ENCODE measurements around the gene DHX58. TPM values are rescaled to one million over a fixed set of nuclear protein-coding genes. Genes with fewer than 3 reads are reported as not detected.
A peak's percentile ranks its signal among the peaks of the same experiment; 100 is the strongest.
"Not testable (repeated sequence)": the region's sequence is repeated elsewhere in the genome, so short reads cannot be mapped to it uniquely, and the experiment has no call there.

DHX58 gene
- total RNA-seq = 10 to 100 TPM; 39.6 to 40.2 TPM

GRCh38 chr17:42112552-42113176, at the start of gene DHX58:
Gene DHX58, minus strand, starts transcription at chr17:42112714. Its CDS starts 822 bp downstream, at chr17:42111892.
- Mint-ChIP-seq H3K27ac (peak within 1 kb of the TSS; percentile 86 to 95), H3K36me3 (peaks cover 12 to 16% of the 10 kb centered on the region in 2 donors), H3K9me3 (no peaks in the 10 kb centered on the region)
- ATAC-seq (peak; percentile 80 to 88), DNase-seq (ENCODE audit: low spot score in 2 of 2) (peak; percentile 76 to 79)

DNA sequence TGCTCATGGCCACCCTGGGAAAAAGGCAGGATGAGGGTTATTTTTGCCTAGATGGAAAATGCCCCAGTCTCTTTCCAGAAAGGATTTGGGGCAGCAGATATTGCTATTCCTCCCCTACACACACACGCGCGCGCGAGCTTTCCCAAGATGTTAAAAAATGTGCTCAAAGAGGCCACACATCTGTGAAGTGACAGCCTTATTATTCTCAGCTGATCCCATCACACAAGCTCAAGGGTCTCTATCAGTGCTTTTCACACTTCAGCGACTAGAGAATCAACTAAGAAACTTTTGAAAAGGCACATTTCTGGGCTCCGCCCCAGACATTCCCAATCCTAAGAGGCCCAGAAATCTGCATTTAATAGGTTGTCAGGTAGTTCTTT, 48.0 kb upstream of the DHX58 start:
- H3K9me3 Mint-ChIP-seq = no peaks in the 10 kb centered on the region
- no peak overlapping the region for H3K27ac Mint-ChIP-seq
- ATAC-seq = no peak

GRCh38 chr17:42159796-42160530, 47.4 kb upstream of the DHX58 start:
- no peak for ATAC-seq
- H3K27ac Mint-ChIP-seq = no peak overlapping the region

More for the DNA sequence above, 48.0 kb upstream of the DHX58 start:
- no peaks in the 10 kb centered on the region for H3K36me3 Mint-ChIP-seq
- DNase-seq (ENCODE audit: low spot score in 2 of 2) = no peak

DNA sequence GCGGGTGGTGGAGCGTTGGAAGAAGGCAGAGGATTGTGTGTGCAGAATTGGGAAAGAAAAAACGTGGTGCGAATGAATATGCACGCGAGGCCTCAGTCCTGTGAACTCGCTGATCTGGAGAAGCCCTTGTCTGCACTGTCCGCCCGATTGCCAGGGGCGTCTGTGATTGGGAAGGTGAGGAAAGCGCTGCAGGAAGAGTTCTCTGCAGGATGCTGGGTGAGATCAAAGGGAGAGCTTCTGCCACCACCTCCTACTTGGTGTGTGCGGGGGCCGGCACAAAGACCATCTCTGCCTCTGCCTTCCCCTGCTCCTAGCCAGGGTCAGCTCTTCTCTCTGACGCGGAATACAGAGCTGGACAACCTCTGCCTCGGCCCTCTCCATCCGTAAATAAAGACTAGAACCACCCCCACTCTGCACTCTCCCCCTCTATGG, 43.1 kb upstream of the DHX58 start:
- ATAC-seq = no peak
- peaks cover 7 to 12% of the 10 kb centered on the region in 2 donors for H3K36me3 Mint-ChIP-seq
- no peak for DNase-seq (ENCODE audit: low spot score in 2 of 2)
- peak overlapping the region; percentile 14 to 93 for H3K27ac Mint-ChIP-seq
- no peaks in the 10 kb centered on the region for H3K9me3 Mint-ChIP-seq

More at GRCh38 chr17:42159796-42160530, 47.4 kb upstream of the DHX58 start:
- DNase-seq (ENCODE audit: low spot score in 2 of 2) = no peak
- Mint-ChIP-seq H3K36me3 (no peaks in the 10 kb centered on the region), H3K9me3 (no peaks in the 10 kb centered on the region)

DNA sequence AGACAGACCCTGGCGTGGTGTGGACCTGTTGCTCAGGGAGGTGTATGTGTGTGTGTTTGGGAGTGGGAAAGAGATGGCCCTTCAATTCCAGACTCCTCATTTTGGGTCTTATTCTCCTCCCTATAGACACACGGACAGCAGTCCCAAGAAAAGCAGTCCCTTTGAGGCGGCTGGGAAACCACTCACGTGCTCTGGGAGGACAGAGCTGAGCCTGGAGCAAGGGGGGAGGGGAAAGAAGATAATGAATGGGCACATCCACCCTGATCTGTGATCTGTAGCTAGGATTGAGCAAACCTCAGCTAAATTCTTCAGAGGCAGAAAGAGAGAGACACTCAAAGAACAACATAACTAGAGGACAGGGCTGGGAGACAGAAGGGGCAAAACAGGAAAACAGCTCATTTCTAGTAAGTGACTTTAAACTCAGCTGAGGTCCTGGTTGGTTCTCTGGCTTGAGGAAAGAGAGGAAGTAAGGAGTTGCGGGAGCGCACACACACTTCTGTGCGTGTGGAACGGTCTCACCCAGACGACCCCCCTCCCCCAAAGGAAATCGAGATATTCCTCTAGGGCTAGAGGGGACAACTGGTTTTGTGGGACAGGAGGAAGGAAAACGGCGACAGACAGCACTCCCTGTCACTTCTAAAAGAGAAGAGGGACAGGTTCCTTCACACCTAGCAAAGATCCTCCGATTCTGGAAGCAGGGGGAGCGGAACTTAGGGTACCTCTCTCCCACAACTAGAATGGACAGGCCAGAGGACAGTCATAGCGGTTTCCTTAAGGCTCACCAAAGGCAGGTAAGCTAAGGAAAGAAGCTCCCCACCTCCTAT, 41.6 kb upstream of the DHX58 start:
- peak overlapping the region; percentile 93 for H3K27ac Mint-ChIP-seq
- H3K36me3 Mint-ChIP-seq = peaks cover 7 to 12% of the 10 kb centered on the region in 2 donors
- ATAC-seq = no peak
- no peak for DNase-seq (ENCODE audit: low spot score in 2 of 2)
- H3K9me3 Mint-ChIP-seq = no peaks in the 10 kb centered on the region

GRCh38 chr17:42146911-42147607, 34.5 kb upstream of the DHX58 start:
- Mint-ChIP-seq H3K36me3 (no peaks in the 10 kb centered on the region), H3K9me3 (no peaks in the 10 kb centered on the region), H3K27ac (peak overlapping the region; percentile 33 to 34)
- DNase-seq (ENCODE audit: low spot score in 2 of 2) (no peak), ATAC-seq (no peak)

DNA sequence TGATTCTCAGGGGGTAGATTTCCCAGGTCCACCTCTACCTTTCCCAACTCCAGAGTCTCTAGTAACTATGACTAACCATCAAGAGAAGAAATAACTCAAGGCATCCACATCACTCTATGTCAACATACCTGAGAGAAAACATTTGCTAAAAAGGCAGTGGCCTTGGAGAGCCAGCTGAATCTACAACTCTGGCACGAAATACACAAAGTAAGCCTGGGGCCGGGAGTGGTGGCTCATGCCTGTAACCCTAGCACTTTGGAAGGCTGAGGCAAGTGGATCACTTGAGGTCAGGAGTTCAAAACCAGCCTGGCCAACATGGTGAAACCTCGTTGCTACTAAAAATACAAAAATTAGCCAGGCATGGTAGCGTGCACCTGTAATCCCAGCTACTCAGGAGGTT, 30.6 kb upstream of the DHX58 start:
- not testable (repeated sequence) for H3K9me3 Mint-ChIP-seq; DNase-seq (ENCODE audit: low spot score in 2 of 2); H3K36me3 Mint-ChIP-seq; ATAC-seq
- H3K27ac Mint-ChIP-seq = peak overlapping the region in 1 of 2 donors; percentile 58

- DNase-seq (ENCODE audit: low spot score in 2 of 2) (no peak), ATAC-seq (no peak)
- peaks cover 0 to 9% of the 10 kb centered on the region in 2 donors for H3K36me3 Mint-ChIP-seq
- peak overlapping the region in 1 of 2 donors; percentile 58 for H3K27ac Mint-ChIP-seq
- no peaks in the 10 kb centered on the region for H3K9me3 Mint-ChIP-seq
Observed at GRCh38 chr17:42142371-42142896, 29.9 kb upstream of the DHX58 start.

DNA sequence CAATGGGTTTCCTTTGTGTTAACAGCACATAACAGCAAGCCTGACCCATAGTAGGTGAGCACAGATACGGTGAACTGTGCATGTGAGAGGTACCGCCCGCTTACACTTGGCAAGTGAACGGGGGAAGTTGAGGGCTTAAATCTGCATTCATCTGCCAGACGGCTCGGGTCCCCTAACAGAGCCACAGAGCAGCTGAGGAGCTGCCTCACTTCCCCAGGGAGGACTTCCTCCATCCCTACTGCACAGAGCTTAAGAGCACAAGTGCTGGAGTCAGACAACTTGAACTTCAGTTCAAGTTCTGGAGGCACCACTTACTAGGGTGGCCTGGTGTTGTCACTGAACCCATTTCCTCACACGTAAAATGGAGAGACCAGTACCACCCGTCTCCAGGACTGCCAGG, 28.9 kb upstream of the DHX58 start:
- Mint-ChIP-seq H3K27ac (peak overlapping the region in 1 of 2 donors; percentile 22), H3K9me3 (no peaks in the 10 kb centered on the region), H3K36me3 (peaks cover 0 to 9% of the 10 kb centered on the region in 2 donors)
- DNase-seq (ENCODE audit: low spot score in 2 of 2) = no peak
- no peak for ATAC-seq

DNA sequence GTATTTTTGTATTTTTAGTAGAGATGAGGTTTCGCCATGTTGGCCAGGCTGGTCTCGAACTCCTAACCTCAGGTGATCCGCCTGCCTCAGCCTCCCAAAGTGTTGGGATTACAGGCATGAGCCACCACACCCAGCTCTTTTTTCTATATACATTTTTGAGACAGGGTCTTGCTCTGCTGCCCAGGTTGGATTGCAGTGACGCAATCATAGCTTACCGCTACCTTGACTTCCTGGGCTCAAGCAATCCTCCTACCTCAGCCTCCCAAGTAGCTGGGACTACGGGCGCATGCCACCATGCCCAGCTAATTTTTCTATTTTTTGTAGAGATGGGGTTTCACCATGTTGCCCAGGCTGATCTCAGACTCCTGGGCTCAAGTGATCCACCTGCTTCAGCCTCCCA, 28.2 kb upstream of the DHX58 start:
- ATAC-seq; DNase-seq (ENCODE audit: low spot score in 2 of 2); H3K9me3 Mint-ChIP-seq: not testable (repeated sequence)
- Mint-ChIP-seq H3K27ac (peak overlapping the region in 1 of 2 donors; percentile 22), H3K36me3 (peaks cover 3 to 13% of the 10 kb centered on the region in 2 donors)

- DNase-seq (ENCODE audit: low spot score in 2 of 2) (no peak), ATAC-seq (no peak)
- Mint-ChIP-seq H3K36me3 (peaks cover 4 to 15% of the 10 kb centered on the region in 2 donors), H3K27ac (peak overlapping the region in 1 of 2 donors; percentile 20), H3K9me3 (no peaks in the 10 kb centered on the region)
Observed at GRCh38 chr17:42138749-42139492, 26.4 kb upstream of the DHX58 start.

DNA sequence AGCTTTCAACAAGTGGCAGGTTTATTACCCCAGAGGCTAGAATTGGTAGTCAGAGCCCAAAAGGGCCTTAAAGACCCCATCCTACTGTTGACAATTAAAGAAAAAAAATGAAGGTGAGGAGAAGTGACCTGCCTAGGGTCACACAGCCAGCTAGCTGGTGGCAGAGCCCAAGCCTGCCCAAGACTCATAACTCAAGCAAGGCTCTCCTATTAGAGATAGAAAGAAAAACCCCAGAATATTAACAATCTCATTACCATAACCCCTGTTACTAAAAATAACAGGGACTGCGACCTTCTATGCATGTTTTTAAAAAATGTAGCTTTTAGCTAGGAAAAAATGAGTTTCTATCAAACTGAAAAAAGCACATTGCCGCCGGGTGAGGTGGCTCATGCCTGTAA, 24.1 kb upstream of the DHX58 start:
- H3K36me3 Mint-ChIP-seq = peaks cover 4 to 15% of the 10 kb centered on the region in 2 donors
- DNase-seq (ENCODE audit: low spot score in 2 of 2) = no peak
- peak overlapping the region in 1 of 2 donors; percentile 50 for H3K27ac Mint-ChIP-seq
- no peaks in the 10 kb centered on the region for H3K9me3 Mint-ChIP-seq
- ATAC-seq = no peak

GRCh38 chr17:42135664-42136653, 23.4 kb upstream of the DHX58 start:
- Mint-ChIP-seq H3K27ac (peak overlapping the region; percentile 54 to 57), H3K36me3 (peaks cover 4 to 8% of the 10 kb centered on the region in 2 donors), H3K9me3 (no peaks in the 10 kb centered on the region)
- ATAC-seq (no peak), DNase-seq (ENCODE audit: low spot score in 2 of 2) (no peak)

DNA sequence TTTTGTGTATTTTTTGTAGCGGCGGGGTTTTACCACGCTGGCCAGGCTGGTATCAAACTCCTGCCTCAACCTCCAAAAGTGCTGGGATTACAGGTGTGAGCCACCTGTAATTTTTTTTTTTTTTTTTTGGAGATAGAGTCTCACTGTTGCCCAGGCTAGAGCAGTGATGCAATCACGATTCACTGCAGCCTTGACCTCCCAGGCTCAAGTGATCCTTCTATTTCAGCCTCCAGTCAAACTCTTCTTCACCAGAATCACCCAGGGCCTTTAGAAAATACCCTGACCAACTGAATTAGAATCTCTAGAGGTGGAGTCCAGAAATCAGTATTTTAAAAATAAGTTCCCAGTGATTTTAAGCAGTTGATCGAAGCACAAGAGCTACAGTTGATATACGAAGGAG, 22.6 kb upstream of the DHX58 start:
- DNase-seq (ENCODE audit: low spot score in 2 of 2) (no peak), ATAC-seq (no peak)
- H3K9me3 Mint-ChIP-seq = no peaks in the 10 kb centered on the region
- H3K27ac Mint-ChIP-seq = peak overlapping the region in 1 of 2 donors; percentile 54
- H3K36me3 Mint-ChIP-seq = peaks cover 6 to 8% of the 10 kb centered on the region in 2 donors

Data from activated naive CD4-positive, alpha-beta T cell treated with anti-CD3 and anti-CD28 coated beads, Interleukin-2, amount 50 U/mL, for 72 hours (primary cell).